ENCODE data around the gene ACIN1. TPM values are rescaled to one million over a fixed set of nuclear protein-coding genes. Genes with fewer than 3 reads are reported as not detected.

ACIN1 gene
- total and polyA plus RNA-seq, 2 of the 13 experiments (the other 11 are each of a cell fraction or from before 2014, with no cell fraction given), result 165 to 183 TPM

DNA sequence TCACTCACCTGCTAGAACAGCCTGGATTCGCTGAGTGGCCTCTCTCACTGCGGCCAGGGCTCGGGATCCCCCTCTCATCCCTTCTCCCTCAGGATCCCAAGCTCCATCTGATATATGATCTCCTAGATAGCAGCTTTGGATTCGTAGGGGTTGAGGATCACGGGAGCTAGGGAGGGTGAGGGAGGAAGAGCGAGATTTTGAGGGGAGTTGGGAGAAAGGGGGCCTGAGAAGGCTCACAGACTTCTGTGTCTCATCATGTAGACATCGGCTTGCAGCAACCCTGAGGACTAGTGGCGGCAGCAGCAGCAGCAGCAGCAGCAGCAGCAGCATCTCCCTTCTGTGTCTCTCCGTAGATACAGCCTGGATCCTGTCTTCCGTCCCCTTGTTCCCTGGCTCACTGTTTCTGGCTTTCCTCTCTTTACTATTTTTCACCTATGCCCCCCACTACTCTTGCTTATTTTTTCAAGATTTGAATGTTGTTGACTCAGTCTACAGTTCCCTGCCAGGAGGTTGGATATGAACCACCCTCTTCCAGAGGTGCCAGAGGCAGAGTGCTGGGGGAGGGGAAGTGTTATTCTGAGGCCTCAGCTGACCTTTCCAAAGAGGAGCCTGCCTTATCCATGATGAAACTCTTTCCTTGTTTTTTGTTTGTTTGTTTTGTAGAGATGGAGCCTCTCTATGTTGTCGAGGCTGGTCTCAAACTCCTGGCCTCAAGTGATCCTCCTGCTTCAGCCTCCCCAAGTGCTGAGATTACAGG, 9.8 kb upstream of the ACIN1 start, which contains the start of gene CIROP (continued):
- TF ChIP-seq, protein P1, sequence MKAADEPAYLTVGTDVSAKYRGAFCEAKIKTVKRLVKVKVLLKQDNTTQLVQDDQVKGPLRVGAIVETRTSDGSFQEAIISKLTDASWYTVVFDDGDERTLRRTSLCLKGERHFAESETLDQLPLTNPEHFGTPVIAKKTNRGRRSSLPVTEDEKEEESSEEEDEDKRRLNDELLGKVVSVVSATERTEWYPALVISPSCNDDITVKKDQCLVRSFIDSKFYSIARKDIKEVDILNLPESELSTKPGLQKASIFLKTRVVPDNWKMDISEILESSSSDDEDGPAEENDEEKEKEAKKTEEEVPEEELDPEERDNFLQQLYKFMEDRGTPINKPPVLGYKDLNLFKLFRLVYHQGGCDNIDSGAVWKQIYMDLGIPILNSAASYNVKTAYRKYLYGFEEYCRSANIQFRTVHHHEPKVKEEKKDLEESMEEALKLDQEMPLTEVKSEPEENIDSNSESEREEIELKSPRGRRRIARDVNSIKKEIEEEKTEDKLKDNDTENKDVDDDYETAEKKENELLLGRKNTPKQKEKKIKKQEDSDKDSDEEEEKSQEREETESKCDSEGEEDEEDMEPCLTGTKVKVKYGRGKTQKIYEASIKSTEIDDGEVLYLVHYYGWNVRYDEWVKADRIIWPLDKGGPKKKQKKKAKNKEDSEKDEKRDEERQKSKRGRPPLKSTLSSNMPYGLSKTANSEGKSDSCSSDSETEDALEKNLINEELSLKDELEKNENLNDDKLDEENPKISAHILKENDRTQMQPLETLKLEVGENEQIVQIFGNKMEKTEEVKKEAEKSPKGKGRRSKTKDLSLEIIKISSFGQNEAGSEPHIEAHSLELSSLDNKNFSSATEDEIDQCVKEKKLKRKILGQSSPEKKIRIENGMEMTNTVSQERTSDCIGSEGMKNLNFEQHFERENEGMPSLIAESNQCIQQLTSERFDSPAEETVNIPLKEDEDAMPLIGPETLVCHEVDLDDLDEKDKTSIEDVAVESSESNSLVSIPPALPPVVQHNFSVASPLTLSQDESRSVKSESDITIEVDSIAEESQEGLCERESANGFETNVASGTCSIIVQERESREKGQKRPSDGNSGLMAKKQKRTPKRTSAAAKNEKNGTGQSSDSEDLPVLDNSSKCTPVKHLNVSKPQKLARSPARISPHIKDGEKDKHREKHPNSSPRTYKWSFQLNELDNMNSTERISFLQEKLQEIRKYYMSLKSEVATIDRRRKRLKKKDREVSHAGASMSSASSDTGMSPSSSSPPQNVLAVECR (CRISPR knock-in tag; IDR thresholded peaks at IDR 0.05; ENCODE audit: borderline replicate concordance), result peak; percentile 54; the same call in 1 of the 2 replicates
- TF ChIP-seq PHF5A (CRISPR knock-in tag; IDR thresholded peaks at IDR 0.05; ENCODE audit: low read depth, unreplicated experiment) (no peak), PHF20 (CRISPR knock-in tag; IDR thresholded peaks at IDR 0.05) (no peak), EZH2 (conservative IDR thresholded peaks at IDR 0.05; ENCODE audit: low read depth, low read length) (0 out of 2 replicates have a peak, but pooled peaks have one; percentile 20), MZF1 (CRISPR knock-in tag; IDR thresholded peaks at IDR 0.05; ENCODE audit: borderline replicate concordance) (no peak), NONO (IDR thresholded peaks at IDR 0.05) (no peak), NONO (CRISPR knock-in tag; conservative IDR thresholded peaks at IDR 0.05) (no peak), CHD4 (IDR thresholded peaks at IDR 0.05; ENCODE audit: borderline replicate concordance, low read length) (0 out of 2 replicates have a peak, but pooled peaks have one; percentile 14), ZNF570 (CRISPR knock-in tag; IDR thresholded peaks at IDR 0.05; ENCODE audit: borderline replicate concordance) (no peak), NFKBIZ (CRISPR knock-in tag; IDR thresholded peaks at IDR 0.05) (no peak), ZNF274 (CRISPR knock-in tag; IDR thresholded peaks at IDR 0.05) (no peak)
- TF ChIP-seq, protein P2, sequence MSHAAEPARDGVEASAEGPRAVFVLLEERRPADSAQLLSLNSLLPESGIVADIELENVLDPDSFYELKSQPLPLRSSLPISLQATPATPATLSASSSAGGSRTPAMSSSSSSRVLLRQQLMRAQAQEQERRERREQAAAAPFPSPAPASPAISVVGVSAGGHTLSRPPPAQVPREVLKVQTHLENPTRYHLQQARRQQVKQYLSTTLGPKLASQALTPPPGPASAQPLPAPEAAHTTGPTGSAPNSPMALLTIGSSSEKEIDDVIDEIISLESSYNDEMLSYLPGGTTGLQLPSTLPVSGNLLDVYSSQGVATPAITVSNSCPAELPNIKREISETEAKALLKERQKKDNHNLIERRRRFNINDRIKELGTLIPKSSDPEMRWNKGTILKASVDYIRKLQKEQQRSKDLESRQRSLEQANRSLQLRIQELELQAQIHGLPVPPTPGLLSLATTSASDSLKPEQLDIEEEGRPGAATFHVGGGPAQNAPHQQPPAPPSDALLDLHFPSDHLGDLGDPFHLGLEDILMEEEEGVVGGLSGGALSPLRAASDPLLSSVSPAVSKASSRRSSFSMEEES (CRISPR knock-in tag; IDR thresholded peaks at IDR 0.05), result no peak
- TF ChIP-seq, protein P3, sequence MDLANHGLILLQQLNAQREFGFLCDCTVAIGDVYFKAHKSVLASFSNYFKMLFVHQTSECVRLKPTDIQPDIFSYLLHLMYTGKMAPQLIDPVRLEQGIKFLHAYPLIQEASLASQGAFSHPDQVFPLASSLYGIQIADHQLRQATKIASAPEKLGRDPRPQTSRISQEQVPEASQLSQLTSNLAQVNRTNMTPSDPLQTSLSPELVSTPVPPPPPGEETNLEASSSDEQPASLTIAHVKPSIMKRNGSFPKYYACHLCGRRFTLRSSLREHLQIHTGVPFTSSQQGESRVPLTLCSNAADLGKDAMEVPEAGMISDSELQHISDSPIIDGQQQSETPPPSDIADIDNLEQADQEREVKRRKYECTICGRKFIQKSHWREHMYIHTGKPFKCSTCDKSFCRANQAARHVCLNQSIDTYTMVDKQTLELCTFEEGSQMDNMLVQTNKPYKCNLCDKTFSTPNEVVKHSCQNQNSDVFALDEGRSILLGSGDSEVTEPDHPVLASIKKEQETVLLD (CRISPR knock-in tag; IDR thresholded peaks at IDR 0.05; ENCODE audit: low read depth), result no peak
- TF ChIP-seq, protein P4, sequence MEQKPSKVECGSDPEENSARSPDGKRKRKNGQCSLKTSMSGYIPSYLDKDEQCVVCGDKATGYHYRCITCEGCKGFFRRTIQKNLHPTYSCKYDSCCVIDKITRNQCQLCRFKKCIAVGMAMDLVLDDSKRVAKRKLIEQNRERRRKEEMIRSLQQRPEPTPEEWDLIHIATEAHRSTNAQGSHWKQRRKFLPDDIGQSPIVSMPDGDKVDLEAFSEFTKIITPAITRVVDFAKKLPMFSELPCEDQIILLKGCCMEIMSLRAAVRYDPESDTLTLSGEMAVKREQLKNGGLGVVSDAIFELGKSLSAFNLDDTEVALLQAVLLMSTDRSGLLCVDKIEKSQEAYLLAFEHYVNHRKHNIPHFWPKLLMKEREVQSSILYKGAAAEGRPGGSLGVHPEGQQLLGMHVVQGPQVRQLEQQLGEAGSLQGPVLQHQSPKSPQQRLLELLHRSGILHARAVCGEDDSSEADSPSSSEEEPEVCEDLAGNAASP (CRISPR knock-in tag; IDR thresholded peaks at IDR 0.05; ENCODE audit: borderline replicate concordance), result peak; percentile 91; the same call in 1 of the 2 replicates

All from HepG2 (cell line).